Breast epithelium (tissue), 3 donors: Measurements from ENCODE around the gene RPS6KA6.

ENCODE experiments used
- CTCF ChIP-seq, 3 donors: fragments of 450-650 bp; IDR thresholded peaks; one replicate each; pipeline ENCODE4 v1.5.1; 2016 to 2017; ENCODE audit warnings: antibody characterized with exemption in 3 of 3, mild to moderate bottlenecking in 3 of 3, moderate library complexity in 3 of 3
- POLR2AphosphoS5 ChIP-seq, 3 donors: sonication (generic); formaldehyde crosslinking; IDR thresholded peaks; one replicate each; pipeline ENCODE4 v1.6.1; 2017; ENCODE audit warnings: antibody characterized with exemption in 3 of 3

- TF ChIP-seq POLR2AphosphoS5 (IDR thresholded peaks at IDR 0.05) (no peak), CTCF (IDR thresholded peaks at IDR 0.05) (no peak)
Observed at GRCh38 chrX:84165711-84166110, 22.3 kb downstream of the RPS6KA6 start.
